Body of pancreas (tissue), 4 donors: ENCODE data around the gene PTK6. TPM values are rescaled to one million over a fixed set of nuclear protein-coding genes. Genes with fewer than 3 reads are reported as not detected.

Experiments used
- ATAC-seq: fragments of 150-250 bp; one replicate; pipeline ENCODE4 v1.9.1; 2016
- DNase-seq, 4 donors: peaks; one replicate each; pipeline ENCODE4 v3.0.0-alpha.2; 2019
- H3K27ac ChIP-seq, 4 donors: fragments of 200-600 bp; sonication (generic); 1 replicate in 3 of 4; 2 replicates in 1 of 4; pipeline versions ENCODE4 v1.5.1 to v1.6.1; 2016 to 2019; ENCODE audit warnings: mild to moderate bottlenecking in 1 of 4, mixed read lengths in 1 of 4, moderate library complexity in 1 of 4
- H3K27me3 ChIP-seq, 2 donors: fragments of 200-600 bp; sonication (generic); one replicate each; pipeline ENCODE4 v1.6.0; 2016; ENCODE audit warnings: mild to moderate bottlenecking in 1 of 2
- H3K36me3 ChIP-seq, 2 donors: fragments of 200-600 bp; sonication (generic); replicated peaks in 1 of 2; 2 replicates each; pipeline ENCODE4 v1.5.1; 2016; ENCODE audit warnings: low read depth in 2 of 2; ENCODE audit not compliant: insufficient read depth in 1 of 2
- H3K4me1 ChIP-seq: fragments of 200-600 bp; sonication (generic); one replicate; pipeline ENCODE4 v1.6.0; 2016
- H3K4me3 ChIP-seq, 2 donors: fragments of 200-600 bp; sonication (generic); 1 replicate in 1 of 2; 2 replicates in 1 of 2; pipeline ENCODE4 v1.5.1; 2016 to 2019
- H3K9me3 ChIP-seq, 3 donors: fragments of 200-600 bp; sonication (generic); 1 replicate in 2 of 3; 2 replicates in 1 of 3; pipeline ENCODE4 v1.5.1; 2016
- CTCF ChIP-seq, 7 experiments: fragments of 450-650 bp in 4 of 7; fragments of 200-600 bp in 3 of 7; sonication (generic) in 3 of 7; IDR thresholded peaks; one replicate each; pipeline ENCODE4 v1.5.1; 2016 to 2019; ENCODE audit warnings: antibody characterized with exemption in 7 of 7
- POLR2A ChIP-seq, 3 donors: fragments of 450-650 bp; IDR thresholded peaks; one replicate each; pipeline ENCODE4 v1.6.1; 2016; ENCODE audit warnings: antibody characterized with exemption in 3 of 3, mild to moderate bottlenecking in 2 of 3
- WGBS, 2 donors: methylation state at CpG; one replicate each; pipeline ENCODE4 v1.1.5; 2017; 5-methylcytosine and 5-hydroxymethylcytosine counted together
- intact Hi-C: fragments of 100-400 bp; cut with DNase I; formaldehyde crosslinking; loops from one replicate; pipeline ENCODE4 v1.15.1; 2023
- total RNA-seq, 2 donors: library from RNA; depleted of rRNA; stranded (reverse); fragments of >200 nt; gene quantifications; one replicate each; pipeline ENCODE4 v1.1.0, GENCODE V29; 2016

Gene PTK6
- total RNA-seq, 2 donors from 2014 or later: 3.0 to 5.4 TPM

- no peak for TF ChIP-seq POLR2A (IDR thresholded peaks at IDR 0.05)
- no peak for TF ChIP-seq CTCF (IDR thresholded peaks at IDR 0.05)
- 84 to 95% methylated on average over 5 to 43 of the region's 55 CpGs for WGBS, 2 donors
- intact Hi-C loops: no loop called here
- Histone ChIP-seq H3K9me3 (no peaks in the 10 kb centered on the region), H3K27ac (no peak overlapping the region), H3K27me3 (no peaks in the 10 kb centered on the region), H3K4me3 (no peak overlapping the region), H3K4me1 (peaks cover 6% of the 10 kb centered on the region), H3K36me3 (peaks cover 0 to 2% of the 10 kb centered on the region in 2 donors)
- no peak for DNase-seq
- ATAC-seq: no peak
These were observed 26.2 kb upstream of the PTK6 start for GRCh38 chr20:63563225-63563935.

- ATAC-seq (no peak), DNase-seq (no peak)
- Histone ChIP-seq H3K4me1 (peaks cover 6% of the 10 kb centered on the region), H3K27me3 (no peaks in the 10 kb centered on the region), H3K4me3 (no peak overlapping the region), H3K9me3 (no peaks in the 10 kb centered on the region), H3K27ac (no peak overlapping the region), H3K36me3 (peaks cover 0 to 2% of the 10 kb centered on the region in 2 donors)
- WGBS, 2 donors: 80 to 92% methylated on average over 2 to 49 of the region's 54 CpGs
- no peak for TF ChIP-seq POLR2A (IDR thresholded peaks at IDR 0.05)
- TF ChIP-seq CTCF (IDR thresholded peaks at IDR 0.05): no peak
- intact Hi-C loops: no loop called here
These were observed 25.5 kb upstream of the PTK6 start for GRCh38 chr20:63562461-63563224.

GRCh38 chr20:63561624-63562396 is 24.6 kb upstream of the PTK6 start:
- Histone ChIP-seq H3K27ac (no peak overlapping the region), H3K4me1 (peaks cover 4% of the 10 kb centered on the region), H3K36me3 (peaks cover 0 to 2% of the 10 kb centered on the region in 2 donors), H3K9me3 (no peaks in the 10 kb centered on the region), H3K4me3 (no peak overlapping the region), H3K27me3 (no peaks in the 10 kb centered on the region)
- DNase-seq (no peak), ATAC-seq (no peak)
- WGBS, 2 donors: 87 to 91% methylated on average over 9 to 21 of the region's 36 CpGs
- intact Hi-C loops: no loop called here
- TF ChIP-seq CTCF (IDR thresholded peaks at IDR 0.05): no peak
- TF ChIP-seq POLR2A (IDR thresholded peaks at IDR 0.05): no peak

- Histone ChIP-seq H3K4me3 (no peak overlapping the region), H3K4me1 (no peaks in the 10 kb centered on the region), H3K9me3 (no peaks in the 10 kb centered on the region), H3K36me3 (peaks cover 0 to 2% of the 10 kb centered on the region in 2 donors), H3K27ac (no peak overlapping the region), H3K27me3 (no peaks in the 10 kb centered on the region)
- intact Hi-C loops: no loop called here
- ATAC-seq: no peak
- no peak for DNase-seq
- no peak for TF ChIP-seq CTCF (IDR thresholded peaks at IDR 0.05)
- no peak for TF ChIP-seq POLR2A (IDR thresholded peaks at IDR 0.05)
- WGBS, 2 donors: 80 to 94% methylated on average over 2 to 26 of the region's 26 CpGs
These were observed 23.9 kb upstream of the PTK6 start for GRCh38 chr20:63560856-63561609.
